Dermis blood vessel endothelial cell (primary cell): ENCODE measurements around the gene CEACAM6. TPM values are rescaled to one million over a fixed set of nuclear protein-coding genes. Genes with fewer than 3 reads are reported as not detected.
"Not testable (repeated sequence)": the region's sequence is repeated elsewhere in the genome, so short reads cannot be mapped to it uniquely, and the experiment has no call there.

Source experiments
- DNase-seq: peaks from one replicate; pipeline ENCODE4 v3.0.0; 2010
- total RNA-seq: library from RNA; depleted of rRNA; stranded (reverse); fragments of >200 nt; gene quantifications from 2 replicates; pipeline ENCODE4 v1.2.3, GENCODE V29; 2014

CEACAM6 gene
- total RNA-seq = not detected in 2 replicates

DNA sequence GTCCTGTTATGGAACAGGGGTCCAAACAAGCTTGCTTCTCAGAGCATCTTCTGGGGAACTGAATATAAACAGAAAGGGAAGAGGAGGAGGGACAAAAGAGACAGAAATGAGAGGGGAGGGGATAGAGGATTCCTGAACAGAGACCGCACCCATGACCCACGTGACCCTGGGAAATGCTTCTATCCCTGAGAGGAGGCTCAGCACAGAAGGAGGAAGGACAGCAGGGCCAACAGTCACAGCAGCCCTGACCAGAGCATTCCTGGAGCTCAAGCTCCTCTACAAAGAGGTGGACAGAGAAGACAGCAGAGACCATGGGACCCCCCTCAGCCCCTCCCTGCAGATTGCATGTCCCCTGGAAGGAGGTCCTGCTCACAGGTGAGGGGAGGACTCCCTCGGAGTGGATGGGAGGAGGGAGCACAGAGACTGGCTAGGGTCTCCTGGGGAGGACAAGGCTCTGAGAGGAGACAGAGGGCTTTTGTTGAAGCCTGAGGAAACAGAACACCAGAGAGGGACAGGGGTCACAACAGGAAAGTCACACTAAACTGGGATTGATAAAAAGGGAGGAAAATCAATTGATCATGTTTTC is at the start of gene CEACAM6:
Gene CEACAM6 (plus strand): TSS at position 203 of the 586 bp plus-strand sequence. CDS start 109 bp downstream, at position 312.
- no peak for DNase-seq

- peak; percentile 61 for DNase-seq
These were observed 48.4 kb upstream of the CEACAM6 start for GRCh38 chr19:41706741-41707501.

GRCh38 chr19:41707502-41707812 is 47.9 kb upstream of the CEACAM6 start:
- no peak for DNase-seq

- DNase-seq = no peak
These were observed 47.4 kb upstream of the CEACAM6 start for GRCh38 chr19:41707871-41708371.

- DNase-seq = no peak
These were observed 46.8 kb upstream of the CEACAM6 start, which contains the start of gene CEACAM5 for GRCh38 chr19:41708481-41708880. Gene CEACAM5, plus strand, starts transcription at chr19:41708626. Its CDS starts 106 bp downstream, at chr19:41708732.

DNA sequence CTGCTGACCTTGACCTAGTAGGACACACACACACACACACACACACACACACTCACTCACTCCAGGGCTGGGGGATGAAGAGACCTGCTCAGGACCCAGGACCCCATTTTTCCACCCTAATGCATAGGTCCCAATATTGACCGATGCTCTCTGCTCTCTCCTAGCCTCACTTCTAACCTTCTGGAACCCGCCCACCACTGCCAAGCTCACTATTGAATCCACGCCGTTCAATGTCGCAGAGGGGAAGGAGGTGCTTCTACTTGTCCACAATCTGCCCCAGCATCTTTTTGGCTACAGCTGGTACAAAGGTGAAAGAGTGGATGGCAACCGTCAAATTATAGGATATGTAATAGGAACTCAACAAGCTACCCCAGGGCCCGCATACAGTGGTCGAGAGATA is 45.8 kb upstream of the CEACAM6 start:
- DNase-seq = not testable (repeated sequence)

DNA sequence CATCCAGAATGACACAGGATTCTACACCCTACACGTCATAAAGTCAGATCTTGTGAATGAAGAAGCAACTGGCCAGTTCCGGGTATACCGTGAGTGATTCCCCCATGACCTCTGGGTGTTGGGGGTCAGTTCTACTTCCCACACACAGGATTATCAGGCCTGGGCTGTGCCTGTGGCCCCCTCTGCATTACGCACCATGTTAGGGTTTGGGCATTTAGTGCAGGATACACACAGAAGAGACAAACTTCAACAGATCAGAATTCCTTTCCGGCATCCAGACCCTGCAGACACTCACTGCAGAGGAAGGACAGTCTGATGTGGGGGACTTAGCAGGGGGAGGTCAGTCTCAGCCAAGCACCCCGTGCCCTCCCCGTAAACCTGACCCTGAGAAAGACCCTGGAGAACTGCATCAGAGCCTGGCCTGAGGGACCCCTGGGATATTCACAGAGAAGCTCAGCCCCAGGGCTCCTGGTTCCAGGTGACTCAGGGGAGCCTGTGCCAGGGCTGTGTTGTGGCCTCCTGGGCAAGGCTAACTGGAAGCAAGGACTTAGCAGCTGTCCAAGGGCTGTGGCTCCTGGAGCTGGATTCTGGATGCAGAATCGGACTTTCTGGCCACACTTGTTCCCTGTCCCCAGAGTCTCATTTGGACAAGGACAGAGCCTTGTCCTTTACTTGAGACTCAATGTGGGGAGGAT is 45.2 kb upstream of the CEACAM6 start:
- no peak for DNase-seq

DNA sequence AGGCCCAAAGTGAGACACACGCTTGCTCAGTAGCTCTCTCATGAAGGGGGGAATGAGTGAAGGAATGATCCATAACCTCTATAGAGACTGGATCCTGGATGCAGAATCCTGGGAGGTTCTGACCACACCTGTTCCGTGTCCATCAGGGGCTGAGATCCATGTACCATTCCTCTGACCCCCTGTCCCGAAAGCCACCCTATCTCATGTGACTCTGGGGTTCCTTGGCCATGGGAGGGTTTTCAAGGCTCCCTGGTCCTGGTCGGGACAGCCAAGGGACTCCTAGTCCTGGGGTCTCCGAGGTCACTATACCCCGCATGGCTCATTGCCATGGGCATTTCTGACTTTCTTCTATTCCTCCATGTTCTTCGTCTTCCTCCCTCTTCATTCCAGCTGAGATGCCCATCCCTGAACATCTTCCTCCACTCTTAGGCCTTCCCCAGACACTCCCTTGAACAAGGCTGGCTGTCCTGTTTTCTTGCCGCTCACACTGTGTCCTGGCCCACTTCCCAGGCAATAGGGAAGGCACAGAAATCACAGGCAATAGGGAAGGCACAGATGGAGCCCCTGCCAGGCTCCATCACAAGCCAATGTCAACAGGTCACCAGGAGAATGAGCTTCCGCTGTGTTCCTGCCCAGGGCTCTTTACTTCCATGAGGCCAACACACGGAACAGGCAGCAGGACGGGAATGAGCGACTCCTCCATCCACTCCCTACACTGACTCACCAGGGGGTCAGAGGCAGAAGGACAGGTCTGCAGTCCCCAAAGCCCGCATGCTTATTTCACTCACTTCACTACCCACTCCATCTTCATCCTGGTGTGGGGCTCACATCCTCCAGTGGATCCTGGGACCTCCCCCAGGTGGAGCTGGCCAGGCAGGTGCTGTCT is 43.7 kb upstream of the CEACAM6 start:
- no peak for DNase-seq

- no peak for DNase-seq
These were observed 40.7 kb upstream of the CEACAM6 start for GRCh38 chr19:41714598-41714997.

DNA sequence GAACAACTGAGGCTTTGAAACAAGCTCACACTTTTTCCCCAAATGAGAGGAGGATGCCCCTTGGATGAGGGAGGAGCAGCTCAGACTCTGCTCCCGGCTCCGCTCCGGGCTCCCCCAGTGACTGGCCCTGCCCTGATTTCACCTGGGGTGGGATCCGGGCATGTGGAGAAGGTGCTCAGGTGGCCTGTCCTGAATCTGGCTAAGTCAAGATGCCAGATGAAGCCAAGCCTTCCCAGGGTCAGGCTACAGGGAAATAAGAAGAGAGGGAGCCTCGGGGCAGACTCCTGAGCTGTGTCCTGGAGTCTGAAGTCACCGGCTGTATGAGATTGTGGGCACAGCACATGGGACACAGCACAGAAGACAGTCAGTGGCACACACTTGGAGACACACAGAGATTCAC is 36.6 kb upstream of the CEACAM6 start:
- no peak for DNase-seq

- DNase-seq = no peak
These were observed 35.2 kb upstream of the CEACAM6 start for GRCh38 chr19:41720103-41720502.

GRCh38 chr19:41726493-41726892 is 28.8 kb upstream of the CEACAM6 start:
- no peak for DNase-seq

GRCh38 chr19:41734156-41734555 is 21.2 kb upstream of the CEACAM6 start:
- no peak for DNase-seq

DNA sequence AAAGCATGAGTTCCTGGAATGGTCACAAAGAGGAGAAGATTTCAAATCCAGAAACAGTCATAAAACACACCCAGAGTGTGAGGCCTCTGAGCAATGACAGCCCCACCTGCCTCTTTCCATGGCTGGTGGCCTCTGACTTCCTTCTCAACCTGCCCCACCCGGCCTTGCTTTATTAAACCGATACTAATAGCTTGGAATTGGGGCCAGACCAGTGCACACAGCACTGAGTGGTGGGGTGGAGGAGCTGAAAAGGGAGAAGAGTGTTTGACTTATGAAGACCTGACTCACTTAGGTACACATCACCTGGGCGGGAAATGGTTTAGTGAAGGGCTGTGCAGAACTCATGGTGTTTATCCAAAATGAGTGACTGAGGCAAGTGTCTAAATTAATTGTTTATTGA is 20.7 kb upstream of the CEACAM6 start:
- no peak for DNase-seq

GRCh38 chr19:41735071-41735600 is 20.2 kb upstream of the CEACAM6 start:
- DNase-seq = no peak

GRCh38 chr19:41739361-41739760 is 16.0 kb upstream of the CEACAM6 start:
- DNase-seq = no peak

- no peak for DNase-seq
These were observed 14.7 kb upstream of the CEACAM6 start for GRCh38 chr19:41740415-41741243.

GRCh38 chr19:41741244-41741554 is 14.1 kb upstream of the CEACAM6 start:
- DNase-seq = no peak

DNA sequence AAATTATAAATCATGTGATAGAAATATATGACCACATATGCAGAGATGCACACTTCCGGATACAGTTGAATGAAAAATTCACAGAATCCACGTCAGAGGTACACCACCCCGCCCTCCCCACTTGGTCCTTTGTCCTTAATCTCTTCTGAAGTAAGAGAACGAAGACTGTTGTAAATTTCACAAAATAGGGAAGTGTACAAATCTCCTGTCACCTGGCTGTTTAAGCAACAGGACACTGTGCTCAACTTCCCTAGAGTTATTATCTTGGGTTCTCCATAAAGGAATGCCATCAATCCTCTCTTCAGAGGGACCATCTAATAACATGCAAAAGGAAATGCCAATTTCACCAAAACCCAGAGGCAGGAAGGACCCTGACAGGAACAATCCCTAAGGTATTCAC is 10.5 kb upstream of the CEACAM6 start:
- DNase-seq = no peak

DNA sequence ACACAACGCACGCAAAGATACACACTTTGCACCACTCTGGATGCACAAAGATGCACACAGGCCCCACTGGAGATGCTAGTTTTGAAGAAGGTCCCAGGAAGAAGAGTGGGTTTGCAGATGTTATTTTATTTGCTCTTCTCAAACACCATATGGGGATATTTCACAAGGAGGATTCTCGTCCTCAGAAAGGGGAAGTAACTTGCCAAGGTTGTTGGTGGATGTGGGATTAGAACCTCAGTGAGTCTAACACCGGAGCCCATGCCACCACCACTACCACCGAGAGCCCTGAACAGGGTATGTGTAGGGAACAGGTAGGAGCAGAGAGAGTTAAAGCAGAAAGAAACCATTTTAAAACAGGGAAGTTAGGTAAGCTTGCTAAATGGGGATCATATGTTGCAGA is 9.6 kb upstream of the CEACAM6 start:
- DNase-seq = no peak

- peak; percentile 66 for DNase-seq
These were observed 8.6 kb upstream of the CEACAM6 start for GRCh38 chr19:41746593-41747227.
